NCI-H748 (cell line): ENCODE measurements around the gene ZC3H10.
A peak's percentile ranks its signal among the peaks of the same experiment; 100 is the strongest.
"Not testable (repeated sequence)": the region's sequence is repeated elsewhere in the genome, so short reads cannot be mapped to it uniquely, and the experiment has no call there.

Experiments used
- DNase-seq: peaks from one replicate; lab custom pipeline; 2025; ENCODE audit not compliant: unreplicated experiment; lab: John Stamatoyannopoulos, UW

ZC3H10 gene, protein sequence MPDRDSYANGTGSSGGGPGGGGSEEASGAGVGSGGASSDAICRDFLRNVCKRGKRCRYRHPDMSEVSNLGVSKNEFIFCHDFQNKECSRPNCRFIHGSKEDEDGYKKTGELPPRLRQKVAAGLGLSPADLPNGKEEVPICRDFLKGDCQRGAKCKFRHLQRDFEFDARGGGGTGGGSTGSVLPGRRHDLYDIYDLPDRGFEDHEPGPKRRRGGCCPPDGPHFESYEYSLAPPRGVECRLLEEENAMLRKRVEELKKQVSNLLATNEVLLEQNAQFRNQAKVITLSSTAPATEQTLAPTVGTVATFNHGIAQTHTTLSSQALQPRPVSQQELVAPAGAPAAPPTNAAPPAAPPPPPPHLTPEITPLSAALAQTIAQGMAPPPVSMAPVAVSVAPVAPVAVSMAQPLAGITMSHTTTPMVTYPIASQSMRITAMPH

GRCh38 chr12:56117778-56118687 lies at the start of gene ZC3H10:
Gene ZC3H10 (plus strand): TSS chr12:56118266. CDS start chr12:56120563, 2,297 bp downstream.
- DNase-seq, result peak; percentile 100

- DNase-seq, result no peak
Measured at GRCh38 chr12:56071648-56072047, 46.4 kb upstream of the ZC3H10 start.

DNA sequence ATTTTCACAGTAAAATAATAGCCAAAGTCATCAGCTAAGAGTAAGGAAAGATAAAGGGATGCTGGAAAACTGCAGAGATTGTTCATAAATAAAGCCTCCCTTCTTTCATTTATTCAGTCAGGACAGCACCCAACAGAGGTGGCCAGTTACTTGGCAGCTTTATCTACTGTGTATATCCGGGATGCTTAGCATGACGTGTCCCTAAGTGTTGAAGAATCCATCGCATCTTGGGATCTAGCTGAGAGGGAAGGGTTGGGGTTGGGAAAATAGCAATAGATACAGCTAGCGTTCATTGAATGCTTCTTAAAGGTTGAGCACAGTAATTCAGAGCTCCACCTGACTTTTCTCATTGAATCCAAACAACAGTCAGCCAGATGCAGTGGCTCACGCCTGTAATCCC lies 43.7 kb upstream of the ZC3H10 start:
- DNase-seq, result no peak

DNA sequence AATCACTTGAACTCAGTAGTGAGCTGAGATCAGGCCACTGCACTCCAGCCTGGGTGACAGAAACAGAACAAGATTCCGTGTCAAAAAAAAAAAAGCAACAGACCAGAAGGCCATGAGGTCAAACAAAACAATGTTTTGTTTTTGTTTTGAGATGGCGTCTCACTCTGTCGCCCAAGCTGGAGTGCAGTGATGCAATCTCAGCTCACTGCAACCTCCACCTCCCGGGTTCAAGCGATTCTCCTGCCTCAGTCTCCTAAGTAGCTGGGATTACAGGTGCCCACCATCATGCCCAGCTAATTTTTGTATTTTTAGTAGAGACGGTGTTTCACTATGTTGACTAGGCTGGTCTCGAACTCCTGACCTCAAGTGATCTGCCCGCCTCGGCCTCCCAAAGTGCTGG lies 40.1 kb upstream of the ZC3H10 start:
- DNase-seq, result not testable (repeated sequence)

DNA sequence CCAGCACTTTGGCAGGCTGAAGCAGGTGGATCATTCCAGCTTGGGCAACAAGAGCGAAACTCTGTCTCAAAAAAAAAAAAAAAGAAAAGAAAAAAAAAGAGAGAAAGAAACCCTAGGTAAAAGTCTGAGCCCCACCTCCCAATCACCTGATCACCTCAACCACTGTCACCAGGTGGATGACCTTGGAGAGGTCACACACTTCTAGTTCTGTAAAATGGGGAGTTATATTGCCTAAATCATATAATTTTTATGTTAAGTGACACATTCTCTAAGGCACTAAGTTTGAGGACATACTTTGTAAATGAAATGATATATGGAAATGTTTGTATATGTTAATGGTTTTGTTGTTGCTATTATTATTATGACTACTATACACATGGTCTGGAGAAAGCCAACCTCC lies 39.6 kb upstream of the ZC3H10 start:
- no peak for DNase-seq

DNA sequence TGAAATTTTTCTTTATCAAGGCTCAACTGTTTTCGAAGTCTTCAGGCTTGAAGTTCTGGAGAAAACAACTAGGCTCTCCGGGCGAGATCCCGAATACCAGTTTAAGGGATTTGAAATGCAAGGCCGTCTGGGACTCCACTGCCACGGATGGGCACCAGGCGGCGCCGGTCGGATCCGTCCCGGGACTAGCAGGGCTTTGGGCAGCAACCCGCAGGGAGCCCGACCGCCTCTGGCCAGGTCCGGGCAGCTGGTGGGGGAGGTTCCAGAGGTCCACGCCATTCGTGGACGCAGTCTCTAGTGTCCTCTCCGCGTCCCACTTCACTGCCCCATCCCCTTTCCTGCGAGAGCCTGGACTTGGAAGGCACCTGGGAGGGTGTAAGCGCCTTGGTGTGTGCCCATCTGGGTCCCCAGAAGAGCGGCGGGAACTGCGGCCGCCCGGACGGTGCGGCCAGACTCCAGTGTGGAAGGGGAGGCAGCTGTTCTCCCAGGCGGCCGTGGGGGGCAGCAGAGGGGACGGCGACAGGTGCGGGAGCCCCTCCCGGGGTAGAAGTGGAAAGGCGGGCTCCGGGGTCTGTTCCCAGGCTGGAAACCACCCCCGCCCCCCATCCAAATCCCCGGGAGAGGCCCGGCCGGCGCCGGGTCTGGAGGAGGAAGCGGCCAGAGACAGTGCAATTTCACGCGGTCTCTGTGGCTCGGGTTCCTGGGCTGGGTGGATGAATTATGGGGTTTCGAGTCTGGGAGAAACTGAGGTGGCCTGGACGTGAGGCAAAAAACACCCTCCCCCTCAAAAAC lies 38.9 kb upstream of the ZC3H10 start:
- DNase-seq, result peak; percentile 81

- DNase-seq, result peak; percentile 81
Measured at GRCh38 chr12:56079723-56080555, 38.1 kb upstream of the ZC3H10 start, which contains the start of gene ERBB3. Gene ERBB3 (plus strand): TSS chr12:56080165. CDS start chr12:56080301, 136 bp downstream.

- peak; percentile 28 for DNase-seq
Measured at GRCh38 chr12:56080556-56081138, 37.4 kb upstream of the ZC3H10 start.

- DNase-seq, result no peak
Measured at GRCh38 chr12:56081393-56082347, 36.4 kb upstream of the ZC3H10 start.

- no peak for DNase-seq
Measured at GRCh38 chr12:56082382-56082781, 35.7 kb upstream of the ZC3H10 start.

- DNase-seq, result no peak
Measured at GRCh38 chr12:56082967-56083366, 35.1 kb upstream of the ZC3H10 start.

DNA sequence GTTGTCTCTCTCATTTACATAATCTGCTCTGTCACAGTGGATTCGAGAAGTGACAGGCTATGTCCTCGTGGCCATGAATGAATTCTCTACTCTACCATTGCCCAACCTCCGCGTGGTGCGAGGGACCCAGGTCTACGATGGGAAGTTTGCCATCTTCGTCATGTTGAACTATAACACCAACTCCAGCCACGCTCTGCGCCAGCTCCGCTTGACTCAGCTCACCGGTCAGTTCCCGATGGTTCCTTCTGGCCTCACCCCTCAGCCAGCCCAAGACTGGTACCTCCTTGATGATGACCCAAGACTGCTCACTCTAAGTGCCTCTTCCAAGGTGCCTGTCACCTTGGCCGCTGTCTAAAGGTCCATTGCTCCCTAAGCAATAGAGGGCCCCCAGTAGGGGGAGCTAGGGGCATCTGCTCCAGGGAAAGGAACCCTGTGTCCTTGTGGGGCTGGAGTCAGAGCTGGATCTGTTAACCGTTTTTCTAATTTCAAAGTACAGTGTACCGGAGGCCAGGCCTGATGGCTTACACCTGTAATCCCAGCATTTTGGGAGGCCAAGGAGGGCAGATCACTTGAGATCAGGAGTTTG lies 33.0 kb upstream of the ZC3H10 start:
- peak; percentile 49 for DNase-seq

- DNase-seq, result no peak
Measured at GRCh38 chr12:56086096-56086495, 32.0 kb upstream of the ZC3H10 start.

GRCh38 chr12:56086608-56087007 lies 31.5 kb upstream of the ZC3H10 start:
- DNase-seq, result no peak

DNA sequence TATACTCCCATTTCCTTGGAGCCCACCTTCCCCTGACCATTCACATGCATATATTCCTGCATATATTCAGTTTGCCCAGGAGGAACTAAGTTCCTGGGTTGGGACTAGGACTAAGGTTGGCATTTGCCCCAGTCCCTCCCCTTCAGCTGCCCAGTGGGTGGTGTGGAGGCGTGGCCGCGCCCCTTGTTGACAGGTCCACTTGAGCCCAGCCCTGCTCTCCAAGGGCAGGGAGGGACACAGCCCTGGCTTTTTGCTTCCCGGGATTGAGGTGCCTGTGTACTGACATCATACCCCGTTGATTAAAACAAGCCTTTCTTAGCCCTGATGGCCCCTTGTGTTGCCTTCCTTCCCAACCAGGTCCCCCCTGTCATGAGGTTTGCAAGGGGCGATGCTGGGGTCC lies 30.8 kb upstream of the ZC3H10 start:
- DNase-seq, result peak; percentile 35

DNA sequence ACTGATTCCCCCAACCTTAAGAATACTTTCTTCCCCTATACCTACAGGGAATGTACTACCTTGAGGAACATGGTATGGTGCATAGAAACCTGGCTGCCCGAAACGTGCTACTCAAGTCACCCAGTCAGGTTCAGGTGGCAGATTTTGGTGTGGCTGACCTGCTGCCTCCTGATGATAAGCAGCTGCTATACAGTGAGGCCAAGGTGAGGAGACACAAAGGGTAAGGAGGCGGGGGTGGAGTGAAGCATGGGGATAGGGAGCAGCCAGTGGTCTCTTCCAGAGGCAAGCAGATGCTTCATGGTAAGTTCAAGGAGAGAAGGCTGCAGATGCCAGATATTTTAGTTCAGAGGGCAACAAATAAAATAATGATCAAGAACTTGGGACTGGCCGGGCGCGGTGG lies 20.3 kb upstream of the ZC3H10 start:
- DNase-seq, result no peak

- no peak for DNase-seq
Measured at GRCh38 chr12:56098592-56098991, 19.5 kb upstream of the ZC3H10 start.

DNA sequence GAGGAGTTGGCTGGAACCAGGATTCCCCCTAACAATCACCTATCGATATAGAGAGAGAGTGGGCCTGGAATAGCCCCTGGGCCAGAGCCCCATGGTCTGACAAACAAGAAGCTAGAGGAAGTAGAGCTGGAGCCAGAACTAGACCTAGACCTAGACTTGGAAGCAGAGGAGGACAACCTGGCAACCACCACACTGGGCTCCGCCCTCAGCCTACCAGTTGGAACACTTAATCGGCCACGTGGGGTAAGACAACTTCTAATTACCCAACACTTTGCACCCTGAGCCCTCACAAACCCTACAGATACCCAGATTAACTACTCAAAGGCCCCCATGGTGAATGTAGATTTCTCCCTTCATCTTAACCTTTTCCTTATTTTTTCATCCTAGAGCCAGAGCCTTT lies 18.3 kb upstream of the ZC3H10 start:
- no peak for DNase-seq
